ENCODE results near the gene CORO2A. TPM values are rescaled to one million over a fixed set of nuclear protein-coding genes. Genes with fewer than 3 reads are reported as not detected.
A peak's percentile ranks its signal among the peaks of the same experiment; 100 is the strongest.

Gene CORO2A, protein sequence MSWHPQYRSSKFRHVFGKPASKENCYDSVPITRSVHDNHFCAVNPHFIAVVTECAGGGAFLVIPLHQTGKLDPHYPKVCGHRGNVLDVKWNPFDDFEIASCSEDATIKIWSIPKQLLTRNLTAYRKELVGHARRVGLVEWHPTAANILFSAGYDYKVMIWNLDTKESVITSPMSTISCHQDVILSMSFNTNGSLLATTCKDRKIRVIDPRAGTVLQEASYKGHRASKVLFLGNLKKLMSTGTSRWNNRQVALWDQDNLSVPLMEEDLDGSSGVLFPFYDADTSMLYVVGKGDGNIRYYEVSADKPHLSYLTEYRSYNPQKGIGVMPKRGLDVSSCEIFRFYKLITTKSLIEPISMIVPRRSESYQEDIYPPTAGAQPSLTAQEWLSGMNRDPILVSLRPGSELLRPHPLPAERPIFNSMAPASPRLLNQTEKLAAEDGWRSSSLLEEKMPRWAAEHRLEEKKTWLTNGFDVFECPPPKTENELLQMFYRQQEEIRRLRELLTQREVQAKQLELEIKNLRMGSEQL
- total RNA-seq (2014; rRNA removed; shearing (Covaris generic); ENCODE audit: low replicate concordance), result 1.7 and 2.5 TPM in 2 replicates

DNA sequence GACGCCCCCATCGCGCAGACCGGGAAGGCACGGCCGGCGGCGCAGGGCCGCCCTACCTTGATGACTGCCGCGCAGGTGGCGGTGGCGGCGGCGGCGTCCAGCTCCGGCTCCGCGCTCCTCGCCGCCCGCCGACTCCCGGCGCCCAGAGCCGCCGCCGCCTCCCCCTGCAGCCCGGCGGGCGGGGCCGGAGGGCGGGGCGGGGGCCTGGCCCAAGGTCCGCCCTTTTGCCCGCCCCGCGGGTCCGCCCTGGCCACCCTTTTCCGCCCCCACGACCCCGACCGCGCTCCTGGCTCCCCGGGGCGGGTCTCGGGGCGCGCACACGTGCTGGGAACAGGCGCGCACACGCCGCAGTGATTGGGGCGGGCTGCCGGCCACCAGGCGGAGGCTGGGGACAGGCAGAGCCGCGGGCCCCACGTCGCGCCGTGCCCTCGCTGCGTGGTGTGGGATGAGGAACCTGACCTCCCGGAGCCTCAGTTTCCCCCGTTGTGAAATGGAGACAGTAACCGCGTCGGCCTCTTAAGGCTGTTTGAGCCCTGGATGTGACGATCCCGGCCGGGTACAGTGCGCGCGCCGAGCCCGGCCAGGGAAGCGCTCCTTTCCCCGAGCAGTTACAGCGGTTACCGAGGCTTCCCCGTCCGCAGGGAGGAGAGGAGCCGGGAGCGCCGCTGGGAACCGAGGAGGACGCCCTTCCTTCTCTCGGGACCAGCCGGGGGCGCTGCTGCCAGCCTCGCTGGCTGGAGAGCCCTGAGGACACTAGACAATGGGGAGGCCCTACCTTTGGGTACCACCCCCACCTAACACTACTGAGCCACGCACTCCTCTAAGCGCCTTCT lies at the start of gene CORO2A:
TSS of gene CORO2A (minus strand) at position 135 of the 833 bp plus-strand sequence. CDS start 34,977 bp downstream, outside the sequence.
- Histone ChIP-seq H2AFZ (ENCODE audit: low read length) (peak within 1 kb of the TSS; percentile 99), H3K27me3 (ENCODE audit: low read length) (no peaks in the 10 kb centered on the region), H3K4me3 (ENCODE audit: low read length) (peak within 1 kb of the TSS; percentile 87), H3K9me3 (ENCODE audit: low read length) (no peaks in the 10 kb centered on the region), H4K20me1 (ENCODE audit: insufficient read depth, low read depth, low read length) (no peaks in the 10 kb centered on the region), H3K4me1 (ENCODE audit: low read length) (peaks cover 17% of the 10 kb centered on the region), H3K36me3 (ENCODE audit: insufficient read depth, low read length) (no peaks in the 10 kb centered on the region), H3K4me2 (ENCODE audit: low read depth, low read length, poor library complexity, severe bottlenecking) (peak within 1 kb of the TSS; percentile 99), H3K9ac (ENCODE audit: low read length) (peak within 1 kb of the TSS; percentile 77), H3K27ac (ENCODE audit: low read length) (no peak within 1 kb of the TSS), H3K79me2 (ENCODE audit: low read length) (no peaks in the 10 kb centered on the region), H3K9me2 (replicated peaks; ENCODE audit: insufficient read depth, low read length) (no peaks in the 10 kb centered on the region)
- DNase-seq, result peak; percentile 88

DNA sequence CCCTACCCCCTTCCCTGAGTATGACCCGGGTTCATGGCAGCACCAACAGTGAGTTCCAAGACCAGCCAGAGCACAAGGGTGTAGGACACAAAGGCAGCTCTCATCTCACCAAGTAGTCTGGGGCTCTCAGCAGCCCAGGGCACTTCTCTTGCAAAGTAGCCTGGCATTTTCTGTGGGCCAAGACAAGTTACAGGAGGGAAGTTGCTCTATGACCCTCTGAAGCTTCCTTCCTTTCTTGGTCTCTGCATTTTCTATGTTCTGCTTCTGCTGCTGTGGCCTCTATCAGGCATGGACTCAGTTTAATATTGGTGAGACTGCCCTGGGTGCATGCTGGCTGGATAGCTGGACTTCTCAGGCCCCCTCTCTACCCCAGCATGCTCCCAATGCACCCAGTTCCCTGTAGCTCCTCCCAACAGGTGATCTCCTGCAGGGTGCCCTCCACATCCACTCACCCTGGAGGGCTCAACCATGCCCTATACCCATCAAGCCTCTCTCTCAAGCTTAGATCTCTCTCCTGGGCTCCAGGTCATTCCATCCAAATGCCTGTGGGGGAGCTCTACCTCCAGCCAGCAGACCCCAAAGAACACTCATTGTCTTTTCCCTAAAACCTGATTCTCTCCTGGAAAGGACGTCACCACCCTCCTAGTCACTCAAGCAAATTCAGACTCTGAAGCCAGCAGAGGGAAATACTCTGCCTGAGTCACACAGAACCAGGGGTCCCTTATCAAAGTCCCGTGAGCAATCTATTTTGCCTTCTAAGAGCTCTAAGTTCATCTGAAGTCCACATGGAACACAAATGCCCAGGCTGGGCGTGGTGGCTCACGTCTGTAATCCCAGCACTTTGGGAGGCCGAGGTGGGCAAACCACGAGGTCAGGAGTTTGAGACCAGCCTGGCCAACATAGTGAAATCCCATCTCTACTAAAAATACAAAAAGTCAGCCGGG lies 49.2 kb upstream of the CORO2A start:
- no peaks in the 10 kb centered on the region for H4K20me1 ChIP-seq (ENCODE audit: insufficient read depth, low read depth, low read length)
- H3K4me1 ChIP-seq (ENCODE audit: low read length), result no peaks in the 10 kb centered on the region
- no peak overlapping the region for H2AFZ ChIP-seq (ENCODE audit: low read length)
- H3K27ac ChIP-seq (ENCODE audit: low read length), result no peak overlapping the region
- H3K36me3 ChIP-seq (ENCODE audit: insufficient read depth, low read length), result no peaks in the 10 kb centered on the region
- H3K27me3 ChIP-seq (ENCODE audit: low read length), result no peaks in the 10 kb centered on the region
- no peaks in the 10 kb centered on the region for H3K9me3 ChIP-seq (ENCODE audit: low read length)
- DNase-seq, result no peak
- no peak overlapping the region for H3K4me2 ChIP-seq (ENCODE audit: low read depth, low read length, poor library complexity, severe bottlenecking)
- H3K9me2 ChIP-seq (replicated peaks; ENCODE audit: insufficient read depth, low read length), result no peaks in the 10 kb centered on the region
- H3K9ac ChIP-seq (ENCODE audit: low read length), result no peak overlapping the region
- H3K79me2 ChIP-seq (ENCODE audit: low read length), result no peaks in the 10 kb centered on the region
- H3K4me3 ChIP-seq (ENCODE audit: low read length), result no peak overlapping the region

DNA sequence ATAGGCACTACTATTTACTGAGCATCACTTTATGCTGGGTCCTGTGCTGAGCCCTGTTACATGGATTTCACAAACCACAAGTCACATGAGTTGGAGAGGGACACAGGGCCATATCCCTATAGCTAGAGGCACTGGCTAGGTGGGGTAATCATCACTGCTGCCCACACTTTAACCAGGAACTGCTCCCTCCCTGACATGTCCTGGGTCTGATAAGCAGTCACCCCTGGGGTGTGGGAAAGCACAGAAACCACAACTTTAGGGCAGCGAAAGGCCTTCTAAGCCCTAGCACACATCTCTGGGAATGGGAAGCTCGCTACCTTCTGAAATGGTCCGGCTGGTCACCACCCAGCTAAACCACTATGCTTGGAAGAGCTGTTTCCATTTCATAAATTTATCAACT lies 48.0 kb upstream of the CORO2A start:
- Histone ChIP-seq H2AFZ (ENCODE audit: low read length) (no peak overlapping the region), H3K36me3 (ENCODE audit: insufficient read depth, low read length) (no peaks in the 10 kb centered on the region), H3K79me2 (ENCODE audit: low read length) (no peaks in the 10 kb centered on the region), H3K4me2 (ENCODE audit: low read depth, low read length, poor library complexity, severe bottlenecking) (no peak overlapping the region), H3K9me2 (replicated peaks; ENCODE audit: insufficient read depth, low read length) (no peaks in the 10 kb centered on the region), H4K20me1 (ENCODE audit: insufficient read depth, low read depth, low read length) (no peaks in the 10 kb centered on the region), H3K4me3 (ENCODE audit: low read length) (no peak overlapping the region), H3K9me3 (ENCODE audit: low read length) (no peaks in the 10 kb centered on the region), H3K9ac (ENCODE audit: low read length) (no peak overlapping the region), H3K4me1 (ENCODE audit: low read length) (no peaks in the 10 kb centered on the region), H3K27me3 (ENCODE audit: low read length) (no peaks in the 10 kb centered on the region), H3K27ac (ENCODE audit: low read length) (no peak overlapping the region)
- DNase-seq, result no peak

DNA sequence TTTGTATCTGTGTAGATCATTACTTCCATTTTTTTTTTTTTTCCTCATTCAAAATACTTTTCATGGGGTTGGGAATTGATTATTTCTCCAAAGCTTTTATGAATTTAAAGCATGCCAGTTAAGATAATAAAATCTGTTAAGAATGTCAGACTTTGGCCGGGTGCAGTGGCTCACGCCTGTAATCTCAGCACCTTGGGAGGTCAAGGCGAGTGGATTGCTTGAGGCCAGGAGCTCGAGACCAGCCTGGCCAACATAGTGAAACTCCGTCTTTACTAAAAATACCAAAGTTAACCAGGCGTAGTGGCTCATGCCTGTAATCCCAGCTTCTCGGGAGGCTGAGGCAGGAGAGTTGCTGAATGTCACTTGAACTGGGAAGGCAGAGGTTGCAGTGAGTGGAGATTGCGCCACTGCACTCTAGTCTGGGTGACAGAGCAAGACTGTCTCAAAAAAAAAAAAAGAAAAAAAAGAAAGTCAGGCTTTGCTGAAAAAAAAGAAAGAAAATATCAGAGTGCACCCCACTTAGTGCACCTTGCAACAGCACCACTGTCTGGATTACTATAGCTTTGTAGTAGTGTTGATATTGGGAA lies 44.6 kb upstream of the CORO2A start:
- Histone ChIP-seq H3K4me3 (ENCODE audit: low read length) (no peak overlapping the region), H3K4me1 (ENCODE audit: low read length) (no peaks in the 10 kb centered on the region), H3K9me2 (replicated peaks; ENCODE audit: insufficient read depth, low read length) (no peaks in the 10 kb centered on the region), H3K36me3 (ENCODE audit: insufficient read depth, low read length) (no peaks in the 10 kb centered on the region), H3K4me2 (ENCODE audit: low read depth, low read length, poor library complexity, severe bottlenecking) (no peak overlapping the region), H4K20me1 (ENCODE audit: insufficient read depth, low read depth, low read length) (no peaks in the 10 kb centered on the region), H2AFZ (ENCODE audit: low read length) (no peak overlapping the region), H3K9ac (ENCODE audit: low read length) (no peak overlapping the region), H3K9me3 (ENCODE audit: low read length) (no peaks in the 10 kb centered on the region), H3K27me3 (ENCODE audit: low read length) (no peaks in the 10 kb centered on the region), H3K27ac (ENCODE audit: low read length) (no peak overlapping the region), H3K79me2 (ENCODE audit: low read length) (no peaks in the 10 kb centered on the region)
- DNase-seq, result no peak

DNA sequence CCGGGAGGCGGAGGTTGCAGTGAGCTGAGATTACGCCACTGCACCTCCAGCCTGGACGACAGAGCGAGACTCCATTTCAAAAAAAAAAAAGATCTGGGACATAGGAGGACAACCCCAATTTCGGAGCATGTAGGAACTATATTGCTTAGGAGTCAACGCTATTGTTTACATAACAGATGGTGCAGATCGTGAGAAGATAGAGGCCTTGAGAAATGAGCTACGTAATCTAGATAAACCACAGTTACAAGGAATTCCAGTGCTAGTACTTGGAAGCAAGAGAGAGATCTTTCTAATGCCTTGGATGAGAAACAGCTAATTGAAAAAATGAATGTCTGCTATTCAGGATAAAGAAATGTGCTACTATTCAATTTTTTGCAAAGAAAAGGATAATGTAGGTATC lies 42.7 kb upstream of the CORO2A start:
- DNase-seq, result no peak
- no peak overlapping the region for H2AFZ ChIP-seq (ENCODE audit: low read length)
- H3K9me2 ChIP-seq (replicated peaks; ENCODE audit: insufficient read depth, low read length), result no peaks in the 10 kb centered on the region
- no peak overlapping the region for H3K9ac ChIP-seq (ENCODE audit: low read length)
- no peaks in the 10 kb centered on the region for H4K20me1 ChIP-seq (ENCODE audit: insufficient read depth, low read depth, low read length)
- H3K4me3 ChIP-seq (ENCODE audit: low read length), result no peak overlapping the region
- H3K4me2 ChIP-seq (ENCODE audit: low read depth, low read length, poor library complexity, severe bottlenecking), result no peak overlapping the region
- H3K4me1 ChIP-seq (ENCODE audit: low read length), result no peaks in the 10 kb centered on the region
- no peak overlapping the region for H3K27ac ChIP-seq (ENCODE audit: low read length)
- no peaks in the 10 kb centered on the region for H3K27me3 ChIP-seq (ENCODE audit: low read length)
- no peaks in the 10 kb centered on the region for H3K79me2 ChIP-seq (ENCODE audit: low read length)
- H3K9me3 ChIP-seq (ENCODE audit: low read length), result no peaks in the 10 kb centered on the region
- no peaks in the 10 kb centered on the region for H3K36me3 ChIP-seq (ENCODE audit: insufficient read depth, low read length)

DNA sequence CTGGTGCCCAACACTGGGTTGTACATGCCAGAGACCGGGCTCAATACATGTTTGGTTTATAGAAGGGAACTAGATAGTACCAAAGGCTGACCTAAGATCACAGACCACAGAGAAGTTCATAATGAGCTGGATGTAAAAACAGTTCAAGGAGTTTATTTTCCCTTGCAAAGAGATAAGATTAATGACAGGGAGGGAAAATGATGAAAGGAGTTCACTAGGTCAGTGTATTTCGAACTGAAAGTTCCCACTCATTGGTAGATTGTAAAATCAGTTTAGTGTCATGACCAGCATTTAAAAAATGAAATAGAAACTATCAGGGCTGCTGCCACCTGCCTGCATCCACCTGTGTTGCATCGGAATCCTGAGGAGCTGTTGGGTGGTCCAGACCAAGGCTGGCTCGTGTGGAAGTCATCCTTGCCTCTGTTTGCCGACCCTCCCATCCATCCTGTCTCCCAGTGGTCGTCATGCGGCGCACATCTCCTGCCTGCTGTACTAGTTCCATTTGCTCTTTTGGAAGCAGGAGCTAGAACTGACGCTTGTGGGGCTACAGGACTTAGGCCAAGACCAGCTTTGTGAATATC lies 41.9 kb upstream of the CORO2A start:
- Histone ChIP-seq H3K9ac (ENCODE audit: low read length) (no peak overlapping the region), H3K27ac (ENCODE audit: low read length) (no peak overlapping the region), H3K79me2 (ENCODE audit: low read length) (no peaks in the 10 kb centered on the region), H3K27me3 (ENCODE audit: low read length) (no peaks in the 10 kb centered on the region), H3K36me3 (ENCODE audit: insufficient read depth, low read length) (no peaks in the 10 kb centered on the region), H3K4me1 (ENCODE audit: low read length) (no peaks in the 10 kb centered on the region), H3K9me3 (ENCODE audit: low read length) (no peaks in the 10 kb centered on the region), H3K4me3 (ENCODE audit: low read length) (no peak overlapping the region), H4K20me1 (ENCODE audit: insufficient read depth, low read depth, low read length) (no peaks in the 10 kb centered on the region), H3K9me2 (replicated peaks; ENCODE audit: insufficient read depth, low read length) (no peaks in the 10 kb centered on the region), H3K4me2 (ENCODE audit: low read depth, low read length, poor library complexity, severe bottlenecking) (no peak overlapping the region), H2AFZ (ENCODE audit: low read length) (no peak overlapping the region)
- DNase-seq, result no peak

DNA sequence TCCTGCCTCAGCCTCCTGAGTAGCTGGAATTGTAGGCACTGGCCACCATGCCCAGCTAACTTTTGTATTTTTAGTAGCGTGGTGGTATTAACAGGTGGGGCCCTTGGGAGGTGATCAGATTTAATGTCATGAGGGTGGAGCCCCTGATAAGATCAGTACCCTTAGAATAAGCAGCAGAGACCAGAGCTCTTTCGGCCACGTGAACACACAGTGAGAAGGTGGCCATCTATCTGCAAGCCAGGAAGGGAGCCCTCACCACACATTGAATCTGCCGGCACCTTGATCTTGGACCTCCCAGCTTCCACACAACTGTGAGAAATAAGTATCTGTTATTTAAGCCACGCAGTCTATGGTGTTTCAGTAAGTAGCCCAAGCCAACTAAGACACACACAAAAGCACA lies 40.5 kb upstream of the CORO2A start:
- Histone ChIP-seq H2AFZ (ENCODE audit: low read length) (no peak overlapping the region), H3K4me3 (ENCODE audit: low read length) (no peak overlapping the region), H4K20me1 (ENCODE audit: insufficient read depth, low read depth, low read length) (no peaks in the 10 kb centered on the region), H3K27ac (ENCODE audit: low read length) (no peak overlapping the region), H3K36me3 (ENCODE audit: insufficient read depth, low read length) (no peaks in the 10 kb centered on the region), H3K9ac (ENCODE audit: low read length) (no peak overlapping the region), H3K4me1 (ENCODE audit: low read length) (no peaks in the 10 kb centered on the region), H3K4me2 (ENCODE audit: low read depth, low read length, poor library complexity, severe bottlenecking) (no peak overlapping the region), H3K9me2 (replicated peaks; ENCODE audit: insufficient read depth, low read length) (no peaks in the 10 kb centered on the region), H3K9me3 (ENCODE audit: low read length) (no peaks in the 10 kb centered on the region), H3K27me3 (ENCODE audit: low read length) (no peaks in the 10 kb centered on the region), H3K79me2 (ENCODE audit: low read length) (no peaks in the 10 kb centered on the region)
- no peak for DNase-seq

Measured in Karpas-422 (cell line).